Kidney epithelial cell (primary cell): ENCODE data around the gene PTPN11. TPM values are rescaled to one million over a fixed set of nuclear protein-coding genes. Genes with fewer than 3 reads are reported as not detected.
"Not testable (repeated sequence)": the region's sequence is repeated elsewhere in the genome, so short reads cannot be mapped to it uniquely, and the experiment has no call there.

Source experiments
- DNase-seq: peaks from one replicate; pipeline ENCODE4 v3.0.0-alpha.2; 2010; ENCODE audit warnings: low read depth
- H3K27me3 ChIP-seq: 2 replicates; pipeline ENCODE4 v1.6.0; 2011; ENCODE audit warnings: low read length; ENCODE audit not compliant: control insufficient read depth, insufficient read depth
- H3K36me3 ChIP-seq: 2 replicates; pipeline ENCODE4 v1.5.1; 2011; ENCODE audit warnings: low read length; ENCODE audit not compliant: control insufficient read depth, insufficient read depth
- H3K4me3 ChIP-seq: 2 replicates; pipeline ENCODE4 v1.5.1; 2011; ENCODE audit warnings: low read depth, mild to moderate bottlenecking, control low read depth, low read length
- CTCF ChIP-seq: IDR thresholded peaks from 2 replicates; pipeline ENCODE4 v1.5.1; 2011; ENCODE audit warnings: mild to moderate bottlenecking, moderate library complexity, low read length, control low read depth, inconsistent platforms; ENCODE audit not compliant: insufficient read depth, poor library complexity, severe bottlenecking
- total RNA-seq: library from RNA; depleted of rRNA; stranded (reverse); fragments of >200 nt; gene quantifications from 2 replicates; pipeline ENCODE4 v1.2.3, GENCODE V29; 2015

Gene PTPN11
- total RNA-seq, 1 donor from 2014 or later, result 91.1 TPM

- no peak for DNase-seq
- H3K27me3 ChIP-seq, result no peaks in the 10 kb centered on the region
- H3K36me3 ChIP-seq, result peaks cover 3% of the 10 kb centered on the region
- no peak overlapping the region for H3K4me3 ChIP-seq
- no peak for TF ChIP-seq CTCF
Measured at GRCh38 chr12:112456029-112456428, 37.3 kb downstream of the PTPN11 start.

GRCh38 chr12:112457142-112457541 is 38.4 kb downstream of the PTPN11 start:
- H3K36me3 ChIP-seq, H3K27me3 ChIP-seq, DNase-seq, H3K4me3 ChIP-seq: not testable (repeated sequence)

GRCh38 chr12:112458330-112458729 is 39.6 kb downstream of the PTPN11 start:
- no peaks in the 10 kb centered on the region for H3K27me3 ChIP-seq
- no peak for TF ChIP-seq CTCF
- peaks cover 3% of the 10 kb centered on the region for H3K36me3 ChIP-seq
- no peak overlapping the region for H3K4me3 ChIP-seq
- DNase-seq, result no peak

- no peak overlapping the region for H3K4me3 ChIP-seq
- H3K27me3 ChIP-seq, result no peaks in the 10 kb centered on the region
- TF ChIP-seq CTCF, result no peak
- DNase-seq, result no peak
- H3K36me3 ChIP-seq, result peaks cover 3% of the 10 kb centered on the region
Measured at GRCh38 chr12:112458751-112459150, 40.0 kb downstream of the PTPN11 start.

GRCh38 chr12:112463478-112463877 is 44.7 kb downstream of the PTPN11 start:
- Histone ChIP-seq H3K4me3 (no peak overlapping the region), H3K27me3 (no peaks in the 10 kb centered on the region), H3K36me3 (no peaks in the 10 kb centered on the region)
- no peak for TF ChIP-seq CTCF
- DNase-seq, result no peak

GRCh38 chr12:112464605-112465004 is 45.9 kb downstream of the PTPN11 start:
- H3K36me3 ChIP-seq, result no peaks in the 10 kb centered on the region
- no peaks in the 10 kb centered on the region for H3K27me3 ChIP-seq
- TF ChIP-seq CTCF, result no peak
- no peak overlapping the region for H3K4me3 ChIP-seq
- no peak for DNase-seq
